Activated T-cell treated with anti-CD3 and anti-CD28 coated beads, Interleukin-2, amount 50 U/mL, for 72 hours (primary cell): Measurements from ENCODE around the gene PELO. TPM values are rescaled to one million over a fixed set of nuclear protein-coding genes. Genes with fewer than 3 reads are reported as not detected.

Source experiments
- ATAC-seq, 2 donors: fragments of 150-1000 bp; cut with Tn5 transposase; replicated peaks in 1 of 2; 2 replicates each; pipeline ENCODE4 v1.10.0; 2021; ENCODE audit warnings: moderate library complexity in 2 of 2, mild to moderate bottlenecking in 1 of 2
- DNase-seq, 2 donors: peaks; one replicate each; pipeline ENCODE4 v3.0.0; 2021 to 2022; ENCODE audit warnings: mixed read lengths in 1 of 2
- H3K27ac Mint-ChIP-seq: one replicate; pipeline ENCODE4 v1.8.0; 2022; ENCODE audit warnings: mild to moderate bottlenecking, moderate library complexity, mixed read lengths
- H3K27me3 Mint-ChIP-seq: one replicate; pipeline ENCODE4 v1.8.0; 2022; ENCODE audit warnings: low read depth, mixed read lengths
- H3K36me3 Mint-ChIP-seq, 2 donors: one replicate each; pipeline ENCODE4 v1.8.0; 2022; ENCODE audit warnings: mixed read lengths in 2 of 2, mild to moderate bottlenecking in 1 of 2; ENCODE audit not compliant: insufficient read depth in 2 of 2
- H3K4me1 Mint-ChIP-seq: one replicate; pipeline ENCODE4 v1.8.0; 2022; ENCODE audit warnings: low read depth, mixed read lengths
- H3K4me3 Mint-ChIP-seq, 2 donors: one replicate each; pipeline ENCODE4 v1.8.0; 2022; ENCODE audit warnings: mild to moderate bottlenecking in 2 of 2, mixed read lengths in 2 of 2, moderate library complexity in 2 of 2
- H3K9me3 Mint-ChIP-seq, 2 donors: one replicate each; pipeline ENCODE4 v1.8.0; 2022; ENCODE audit warnings: mixed read lengths in 2 of 2
- total RNA-seq, 2 donors: library from RNA; stranded (reverse); gene quantifications; one replicate each; pipeline ENCODE4 v1.2.3, GENCODE V29; 2022

PELO gene
- total RNA-seq, 2 donors from 2014 or later = 16.6 to 17.5 TPM

DNA sequence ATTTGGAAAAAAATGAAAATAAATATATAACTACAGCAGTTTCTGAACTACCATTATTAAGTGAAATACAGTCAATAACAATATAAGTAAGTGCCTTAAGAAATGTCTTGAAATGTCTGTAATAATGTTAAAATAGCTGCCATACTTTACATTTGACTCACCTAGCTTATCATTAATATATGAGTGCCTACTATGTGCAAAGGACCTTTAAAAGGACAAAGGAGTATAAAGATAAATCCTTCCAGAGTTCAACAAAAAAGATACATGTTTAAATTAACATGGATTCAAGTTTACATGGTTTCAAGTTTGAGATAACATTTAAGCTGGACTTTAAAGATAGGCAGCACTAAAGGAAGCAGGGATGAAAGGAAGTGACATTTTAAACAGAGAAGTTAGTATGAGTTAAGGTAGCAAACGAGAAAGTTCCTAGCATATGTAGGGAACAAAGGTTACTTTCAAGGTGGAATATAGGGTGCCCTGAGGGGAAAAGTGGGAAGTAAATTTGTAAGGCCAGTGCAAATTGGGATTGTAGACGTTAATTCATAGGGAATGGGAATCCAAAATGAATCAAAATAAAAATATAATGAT lies 8.9 kb downstream of the PELO start:
- H3K27me3 Mint-ChIP-seq = no peaks in the 10 kb centered on the region
- ATAC-seq (no peak), DNase-seq (no peak)
- H3K36me3 Mint-ChIP-seq = peaks cover 7 to 14% of the 10 kb centered on the region in 2 donors
- H3K4me3 Mint-ChIP-seq = peak overlapping the region in 1 of 2 donors; percentile 4
- H3K4me1 Mint-ChIP-seq = peaks cover 26% of the 10 kb centered on the region
- H3K27ac Mint-ChIP-seq = no peak overlapping the region
- H3K9me3 Mint-ChIP-seq = no peaks in the 10 kb centered on the region

- Mint-ChIP-seq H3K36me3 (peaks cover 9 to 18% of the 10 kb centered on the region in 2 donors), H3K4me1 (peaks cover 44% of the 10 kb centered on the region), H3K27ac (peak overlapping the region; percentile 96), H3K9me3 (no peaks in the 10 kb centered on the region), H3K27me3 (no peaks in the 10 kb centered on the region), H3K4me3 (peak overlapping the region; percentile 98)
- DNase-seq (no peak), ATAC-seq (no peak)
Measured at GRCh38 chr5:52798938-52799337, 11.2 kb downstream of the PELO start.

- Mint-ChIP-seq H3K4me1 (peaks cover 49% of the 10 kb centered on the region), H3K9me3 (no peaks in the 10 kb centered on the region), H3K36me3 (peaks cover 9 to 23% of the 10 kb centered on the region in 2 donors), H3K27me3 (no peaks in the 10 kb centered on the region), H3K4me3 (peak overlapping the region; percentile 98), H3K27ac (peak overlapping the region; percentile 96)
- peak in 1 of 2 donors; percentile 27 for DNase-seq
- peak; percentile 33 to 35 for ATAC-seq
Measured at GRCh38 chr5:52799358-52799982, 11.8 kb downstream of the PELO start.

GRCh38 chr5:52799983-52800393 lies 12.3 kb downstream of the PELO start:
- peak; percentile 80 to 86 for ATAC-seq
- Mint-ChIP-seq H3K27me3 (no peaks in the 10 kb centered on the region), H3K4me1 (peaks cover 53% of the 10 kb centered on the region), H3K27ac (peak overlapping the region; percentile 96), H3K9me3 (no peaks in the 10 kb centered on the region), H3K4me3 (peak overlapping the region; percentile 98), H3K36me3 (peaks cover 11 to 26% of the 10 kb centered on the region in 2 donors)
- peak; percentile 96 to 97 for DNase-seq

DNA sequence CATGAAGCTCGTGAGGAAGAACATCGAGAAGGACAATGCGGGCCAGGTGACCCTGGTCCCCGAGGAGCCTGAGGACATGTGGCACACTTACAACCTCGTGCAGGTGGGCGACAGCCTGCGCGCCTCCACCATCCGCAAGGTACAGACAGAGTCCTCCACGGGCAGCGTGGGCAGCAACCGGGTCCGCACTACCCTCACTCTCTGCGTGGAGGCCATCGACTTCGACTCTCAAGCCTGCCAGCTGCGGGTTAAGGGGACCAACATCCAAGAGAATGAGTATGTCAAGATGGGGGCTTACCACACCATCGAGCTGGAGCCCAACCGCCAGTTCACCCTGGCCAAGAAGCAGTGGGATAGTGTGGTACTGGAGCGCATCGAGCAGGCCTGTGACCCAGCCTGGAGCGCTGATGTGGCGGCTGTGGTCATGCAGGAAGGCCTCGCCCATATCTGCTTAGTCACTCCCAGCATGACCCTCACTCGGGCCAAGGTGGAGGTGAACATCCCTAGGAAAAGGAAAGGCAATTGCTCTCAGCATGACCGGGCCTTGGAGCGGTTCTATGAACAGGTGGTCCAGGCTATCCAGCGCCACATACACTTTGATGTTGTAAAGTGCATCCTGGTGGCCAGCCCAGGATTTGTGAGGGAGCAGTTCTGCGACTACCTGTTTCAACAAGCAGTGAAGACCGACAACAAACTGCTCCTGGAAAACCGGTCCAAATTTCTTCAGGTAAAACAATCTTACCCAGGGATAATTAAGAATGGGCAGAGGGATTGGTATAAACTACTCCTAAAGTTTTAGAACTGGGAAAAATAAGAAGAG lies 12.9 kb downstream of the PELO start:
- H3K9me3 Mint-ChIP-seq = no peaks in the 10 kb centered on the region
- H3K4me1 Mint-ChIP-seq = peaks cover 59% of the 10 kb centered on the region
- no peaks in the 10 kb centered on the region for H3K27me3 Mint-ChIP-seq
- peaks cover 12 to 30% of the 10 kb centered on the region in 2 donors for H3K36me3 Mint-ChIP-seq
- H3K4me3 Mint-ChIP-seq = peak overlapping the region; percentile 98
- peak; percentile 73 to 76 for DNase-seq
- H3K27ac Mint-ChIP-seq = peak overlapping the region; percentile 96
- peak; percentile 78 to 85 for ATAC-seq

GRCh38 chr5:52801329-52801728 lies 13.6 kb downstream of the PELO start:
- no peak for DNase-seq
- no peaks in the 10 kb centered on the region for H3K27me3 Mint-ChIP-seq
- peaks cover 64% of the 10 kb centered on the region for H3K4me1 Mint-ChIP-seq
- no peaks in the 10 kb centered on the region for H3K9me3 Mint-ChIP-seq
- peaks cover 12 to 30% of the 10 kb centered on the region in 2 donors for H3K36me3 Mint-ChIP-seq
- no peak for ATAC-seq
- H3K27ac Mint-ChIP-seq = peak overlapping the region; percentile 96
- peak overlapping the region; percentile 98 for H3K4me3 Mint-ChIP-seq

GRCh38 chr5:52802272-52802973 lies 14.7 kb downstream of the PELO start:
- peaks cover 64% of the 10 kb centered on the region for H3K4me1 Mint-ChIP-seq
- H3K27ac Mint-ChIP-seq = no peak overlapping the region
- H3K9me3 Mint-ChIP-seq = no peaks in the 10 kb centered on the region
- no peaks in the 10 kb centered on the region for H3K27me3 Mint-ChIP-seq
- peaks cover 12 to 30% of the 10 kb centered on the region in 2 donors for H3K36me3 Mint-ChIP-seq
- no peak for ATAC-seq
- DNase-seq = no peak
- peak overlapping the region; percentile 98 for H3K4me3 Mint-ChIP-seq

- H3K27ac Mint-ChIP-seq = no peak overlapping the region
- H3K4me1 Mint-ChIP-seq = peaks cover 61% of the 10 kb centered on the region
- no peaks in the 10 kb centered on the region for H3K27me3 Mint-ChIP-seq
- ATAC-seq (no peak), DNase-seq (no peak)
- peak overlapping the region; percentile 65 to 98 for H3K4me3 Mint-ChIP-seq
- H3K9me3 Mint-ChIP-seq = no peaks in the 10 kb centered on the region
- peaks cover 12 to 30% of the 10 kb centered on the region in 2 donors for H3K36me3 Mint-ChIP-seq
Measured at GRCh38 chr5:52802974-52803336, 15.2 kb downstream of the PELO start.

DNA sequence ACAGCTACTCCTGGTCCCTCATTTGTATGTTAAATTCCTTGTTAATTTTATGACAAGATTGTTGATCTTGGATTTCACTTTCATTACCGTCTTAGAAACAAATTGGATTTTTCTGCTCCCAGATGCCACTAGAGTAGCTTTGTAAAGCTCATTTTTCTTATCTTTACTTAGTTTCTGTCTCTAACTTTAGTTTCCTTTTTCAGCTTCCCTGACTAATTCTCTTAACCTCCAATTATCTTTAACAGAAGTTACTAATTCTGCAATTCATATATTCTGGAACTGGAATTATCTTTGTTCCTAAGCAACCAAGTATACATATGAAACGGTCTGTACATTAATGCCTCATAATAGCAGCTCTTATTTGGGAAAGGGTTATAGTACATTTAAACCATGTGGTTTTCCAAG lies 16.7 kb downstream of the PELO start:
- no peaks in the 10 kb centered on the region for H3K27me3 Mint-ChIP-seq

GRCh38 chr5:52804981-52805380 lies 17.3 kb downstream of the PELO start:
- Mint-ChIP-seq H3K36me3 (peaks cover 10 to 28% of the 10 kb centered on the region in 2 donors), H3K4me3 (no peak overlapping the region), H3K4me1 (peaks cover 54% of the 10 kb centered on the region), H3K9me3 (no peaks in the 10 kb centered on the region), H3K27me3 (no peaks in the 10 kb centered on the region), H3K27ac (no peak overlapping the region)
- ATAC-seq = no peak
- DNase-seq = no peak

More for the DNA sequence above, 16.7 kb downstream of the PELO start:
- H3K27ac Mint-ChIP-seq = no peak overlapping the region
- ATAC-seq (no peak), DNase-seq (no peak)
- H3K36me3 Mint-ChIP-seq = peaks cover 12 to 30% of the 10 kb centered on the region in 2 donors
- H3K4me1 Mint-ChIP-seq = peaks cover 48% of the 10 kb centered on the region
- no peaks in the 10 kb centered on the region for H3K9me3 Mint-ChIP-seq
- H3K4me3 Mint-ChIP-seq = peak overlapping the region; percentile 2 to 72

DNA sequence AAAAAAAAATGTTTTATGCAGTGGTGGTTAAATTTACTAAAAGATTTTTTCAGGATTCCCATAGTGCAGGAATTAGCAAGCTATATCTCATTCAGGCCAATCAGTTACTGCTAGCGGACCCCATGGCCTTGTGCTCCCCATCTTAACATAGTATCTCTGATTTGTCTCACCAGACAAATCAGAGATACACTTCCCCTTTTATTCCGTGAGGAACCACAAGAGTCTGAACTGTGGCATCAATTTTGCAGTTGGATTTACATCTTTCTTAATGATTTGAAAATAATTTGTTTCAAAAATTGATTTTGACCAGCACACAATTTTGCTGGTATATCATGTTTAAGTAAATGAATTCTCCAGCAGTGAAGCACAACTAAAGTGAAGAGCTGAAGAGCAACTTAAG lies 17.9 kb downstream of the PELO start:
- H3K9me3 Mint-ChIP-seq = no peaks in the 10 kb centered on the region
- ATAC-seq (no peak), DNase-seq (no peak)
- peaks cover 60% of the 10 kb centered on the region for H3K4me1 Mint-ChIP-seq
- H3K27ac Mint-ChIP-seq = no peak overlapping the region
- H3K4me3 Mint-ChIP-seq = no peak overlapping the region
- no peaks in the 10 kb centered on the region for H3K27me3 Mint-ChIP-seq
- H3K36me3 Mint-ChIP-seq = peaks cover 10 to 24% of the 10 kb centered on the region in 2 donors

GRCh38 chr5:52807037-52807436 lies 19.3 kb downstream of the PELO start:
- Mint-ChIP-seq H3K4me3 (no peak overlapping the region), H3K4me1 (peaks cover 55% of the 10 kb centered on the region), H3K27me3 (no peaks in the 10 kb centered on the region), H3K9me3 (no peaks in the 10 kb centered on the region), H3K27ac (no peak overlapping the region), H3K36me3 (peaks cover 5 to 15% of the 10 kb centered on the region in 2 donors)
- ATAC-seq = no peak
- DNase-seq = no peak

- H3K27me3 Mint-ChIP-seq = no peaks in the 10 kb centered on the region
- peaks cover 50% of the 10 kb centered on the region for H3K4me1 Mint-ChIP-seq
Measured at GRCh38 chr5:52807723-52808122, 20.0 kb downstream of the PELO start.

More at GRCh38 chr5:52807723-52808122, 20.0 kb downstream of the PELO start:
- peaks cover 5 to 15% of the 10 kb centered on the region in 2 donors for H3K36me3 Mint-ChIP-seq
- DNase-seq (no peak), ATAC-seq (no peak)
- no peak overlapping the region for H3K27ac Mint-ChIP-seq
- H3K9me3 Mint-ChIP-seq = no peaks in the 10 kb centered on the region
- no peak overlapping the region for H3K4me3 Mint-ChIP-seq
